ENCODE data around the gene CDK14. TPM values are rescaled to one million over a fixed set of nuclear protein-coding genes. Genes with fewer than 3 reads are reported as not detected.

CDK14 gene
- total RNA-seq, 4 donors from 2014 or later = 3.3 to 61.6 (median 38.7) TPM

GRCh38 chr7:90719155-90719554 is 123.0 kb downstream of the CDK14 start:
- no peaks in the 10 kb centered on the region for H3K4me1 ChIP-seq
- H3K36me3 ChIP-seq = no peaks in the 10 kb centered on the region
- TF ChIP-seq POLR2A (IDR thresholded peaks at IDR 0.05) = no peak
- TF ChIP-seq, protein P1, sequence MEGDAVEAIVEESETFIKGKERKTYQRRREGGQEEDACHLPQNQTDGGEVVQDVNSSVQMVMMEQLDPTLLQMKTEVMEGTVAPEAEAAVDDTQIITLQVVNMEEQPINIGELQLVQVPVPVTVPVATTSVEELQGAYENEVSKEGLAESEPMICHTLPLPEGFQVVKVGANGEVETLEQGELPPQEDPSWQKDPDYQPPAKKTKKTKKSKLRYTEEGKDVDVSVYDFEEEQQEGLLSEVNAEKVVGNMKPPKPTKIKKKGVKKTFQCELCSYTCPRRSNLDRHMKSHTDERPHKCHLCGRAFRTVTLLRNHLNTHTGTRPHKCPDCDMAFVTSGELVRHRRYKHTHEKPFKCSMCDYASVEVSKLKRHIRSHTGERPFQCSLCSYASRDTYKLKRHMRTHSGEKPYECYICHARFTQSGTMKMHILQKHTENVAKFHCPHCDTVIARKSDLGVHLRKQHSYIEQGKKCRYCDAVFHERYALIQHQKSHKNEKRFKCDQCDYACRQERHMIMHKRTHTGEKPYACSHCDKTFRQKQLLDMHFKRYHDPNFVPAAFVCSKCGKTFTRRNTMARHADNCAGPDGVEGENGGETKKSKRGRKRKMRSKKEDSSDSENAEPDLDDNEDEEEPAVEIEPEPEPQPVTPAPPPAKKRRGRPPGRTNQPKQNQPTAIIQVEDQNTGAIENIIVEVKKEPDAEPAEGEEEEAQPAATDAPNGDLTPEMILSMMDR (IDR thresholded peaks at IDR 0.05) = no peak
- H3K9me3 ChIP-seq = no peaks in the 10 kb centered on the region
- no peaks in the 10 kb centered on the region for H3K27me3 ChIP-seq
- intact Hi-C loops (cut with DNase I; ENCODE audit: low total_unique reads) = no loop called here
- no peak overlapping the region for H3K27ac ChIP-seq
- no peak for DNase-seq
- no peak overlapping the region for H3K4me3 ChIP-seq

GRCh38 chr7:90720984-90721760 is 125.1 kb downstream of the CDK14 start:
- no peaks in the 10 kb centered on the region for H3K36me3 ChIP-seq
- intact Hi-C loops (cut with DNase I; ENCODE audit: low total_unique reads) = no loop called here
- H3K9me3 ChIP-seq = no peaks in the 10 kb centered on the region
- peak overlapping the region; percentile 26 to 35 for H3K27ac ChIP-seq
- no peaks in the 10 kb centered on the region for H3K4me1 ChIP-seq
- DNase-seq = peak; percentile 72 to 78
- TF ChIP-seq, protein P1 (IDR thresholded peaks at IDR 0.05) = no peak
- TF ChIP-seq POLR2A (IDR thresholded peaks at IDR 0.05) = no peak
- no peak overlapping the region for H3K4me3 ChIP-seq
- H3K27me3 ChIP-seq = no peaks in the 10 kb centered on the region

GRCh38 chr7:90721869-90722431 is 125.8 kb downstream of the CDK14 start:
- Histone ChIP-seq H3K27ac (peak overlapping the region; percentile 26 to 35), H3K4me1 (no peaks in the 10 kb centered on the region)
- DNase-seq = no peak

GRCh38 chr7:90723233-90723632 is 127.1 kb downstream of the CDK14 start:
- intact Hi-C loops (cut with DNase I; ENCODE audit: low total_unique reads) = no loop called here
- H3K9me3 ChIP-seq = no peaks in the 10 kb centered on the region
- DNase-seq = no peak

More at GRCh38 chr7:90721869-90722431, 125.8 kb downstream of the CDK14 start:
- H3K4me3 ChIP-seq = no peak overlapping the region
- no peaks in the 10 kb centered on the region for H3K9me3 ChIP-seq
- TF ChIP-seq POLR2A (IDR thresholded peaks at IDR 0.05) = no peak
- TF ChIP-seq, protein P1 (IDR thresholded peaks at IDR 0.05) = no peak
- intact Hi-C loops (cut with DNase I; ENCODE audit: low total_unique reads) = no loop called here
- no peaks in the 10 kb centered on the region for H3K36me3 ChIP-seq
- H3K27me3 ChIP-seq = no peaks in the 10 kb centered on the region

GRCh38 chr7:90723866-90724265 is 127.7 kb downstream of the CDK14 start:
- TF ChIP-seq, protein P1 (IDR thresholded peaks at IDR 0.05) = no peak
- TF ChIP-seq POLR2A (IDR thresholded peaks at IDR 0.05) = no peak
- Histone ChIP-seq H3K4me3 (no peak overlapping the region), H3K27ac (no peak overlapping the region), H3K9me3 (no peaks in the 10 kb centered on the region), H3K36me3 (no peaks in the 10 kb centered on the region), H3K4me1 (no peaks in the 10 kb centered on the region), H3K27me3 (no peaks in the 10 kb centered on the region)
- intact Hi-C loops (cut with DNase I; ENCODE audit: low total_unique reads) = no loop called here
- no peak for DNase-seq

More at GRCh38 chr7:90723233-90723632, 127.1 kb downstream of the CDK14 start:
- Histone ChIP-seq H3K27ac (no peak overlapping the region), H3K4me1 (no peaks in the 10 kb centered on the region), H3K4me3 (no peak overlapping the region), H3K36me3 (no peaks in the 10 kb centered on the region), H3K27me3 (no peaks in the 10 kb centered on the region)
- TF ChIP-seq, protein P1 (IDR thresholded peaks at IDR 0.05) = no peak
- no peak for TF ChIP-seq POLR2A (IDR thresholded peaks at IDR 0.05)
